Heart left ventricle (tissue), 16 donors: ENCODE results near the gene MAP2K4. TPM values are rescaled to one million over a fixed set of nuclear protein-coding genes. Genes with fewer than 3 reads are reported as not detected.

Experiments used
- ATAC-seq, 4 donors: fragments of 200-7000 bp; cut with Tn5 transposase; one replicate each; pipeline ENCODE4 v1.9.1; 2020 to 2022; ENCODE audit warnings: moderate library complexity in 4 of 4, mild to moderate bottlenecking in 3 of 4, moderate number of reproducible peaks in 1 of 4
- DNase-seq, 5 donors: peaks; one replicate each; pipeline ENCODE4 v3.0.0-alpha.2; 2020
- H3K27ac ChIP-seq, 12 donors: fragments of 200-600 bp; sonication (generic) in 4 of 12; one replicate each; pipeline versions ENCODE4 v1.5.0 to v1.8.0; 2016 to 2022; ENCODE audit warnings: mild to moderate bottlenecking in 2 of 12
- H3K27me3 ChIP-seq, 9 donors: fragments of 200-600 bp; sonication (generic) in 2 of 9; one replicate each; pipeline versions ENCODE4 v1.5.1 to v1.8.0; 2016 to 2022; ENCODE audit warnings: mild to moderate bottlenecking in 3 of 9
- H3K36me3 ChIP-seq, 9 donors: fragments of 200-600 bp; sonication (generic) in 2 of 9; one replicate each; pipeline versions ENCODE4 v1.5.0 to v1.8.0; 2018 to 2022; ENCODE audit warnings: mild to moderate bottlenecking in 2 of 9
- H3K4me1 ChIP-seq, 12 donors: fragments of 200-600 bp; sonication (generic) in 4 of 12; one replicate each; pipeline versions ENCODE4 v1.5.0 to v1.8.0; 2016 to 2022; ENCODE audit warnings: mild to moderate bottlenecking in 3 of 12
- H3K4me3 ChIP-seq, 12 donors: fragments of 200-600 bp; sonication (generic) in 4 of 12; one replicate each; pipeline versions ENCODE4 v1.5.0 to v1.8.0; 2017 to 2022; ENCODE audit warnings: mild to moderate bottlenecking in 9 of 12, moderate library complexity in 4 of 12
- H3K9me3 ChIP-seq, 12 donors: fragments of 200-600 bp; sonication (generic) in 4 of 12; one replicate each; pipeline versions ENCODE4 v1.5.0 to v1.8.0; 2016 to 2022; ENCODE audit warnings: mild to moderate bottlenecking in 1 of 12
- POLR2A ChIP-seq, 2 donors: fragments of 450-650 bp; IDR thresholded peaks; one replicate each; pipeline ENCODE4 v1.6.1; 2017; ENCODE audit warnings: antibody characterized with exemption in 2 of 2, mild to moderate bottlenecking in 2 of 2, moderate library complexity in 2 of 2
- WGBS, 4 donors: extraction: QIAGEN DNeasy Blood & Tissue Kit in 2 of 4; methylation state at CpG; one replicate each; pipeline versions ENCODE4 v1.1.5 to v1.1.7; 2013 to 2018; 5-methylcytosine and 5-hydroxymethylcytosine counted together
- intact Hi-C, 10 donors: fragments of 100-400 bp; cut with DNase I; formaldehyde crosslinking; loops; one replicate each; pipeline versions ENCODE4 v1.11.1 to v1.14.2; 2022
- polyA plus RNA-seq, 2 donors: library from polyadenylated mRNA; stranded (reverse); fragments of 200-250 nt; gene quantifications; one replicate each; pipeline ENCODE4 v1.2.3, GENCODE V29; 2013
- total RNA-seq, 9 donors: library from RNA; depleted of rRNA in 2 of 9; stranded (reverse); fragments of >200 nt in 2 of 9; fragmentation: NEBNext Ultra II Directional in 3 of 9; extraction: Animal tissue kit (Norgen Biotek cat#: 25700) in 3 of 9; gene quantifications; one replicate each; pipeline versions ENCODE4 v1.1.0 to v1.2.4, GENCODE V29; 2016 to 2023
- TF ChIP-seq, protein P1 (sequence below), 12 donors: fragments of 200-600 bp; sonication (generic) in 4 of 12; IDR thresholded peaks; one replicate each; pipeline versions ENCODE4 v1.5.0 to v1.8.0; 2018 to 2022; ENCODE audit warnings: antibody characterized with exemption in 12 of 12, mild to moderate bottlenecking in 5 of 12
- donor health status: ischemic (EF 13 %, LVEDD 7.1; RV severe dilation, severe dysfunction).
- donor health status: healthy with polysubstance abuse.
- donor health status: DM: no; HTN: yes; CAD: no.
- donor health status: DM: no; HTN: no; CAD: no.
- donor health status: ischemic (EF 25% LVEDD 6.9; RV normal size, moderate dysfunction).
- donor health status: ischemic (EF 25% LVEDD 5.7; RV mildly dilated, moderate dysfunction).
- donor health status: healthy.
- donor health status: DM: yes; HTN: yes; CAD: no.
- donor health status: ischemic (EF 35%, LVEDD 5.7; RV mildly dilated, moderate dysfunction).
- donor health status: nonischemic (EF 11% LVEDD 7.7; RV severe dilation, severe dysfunction).
- donor health status: DM: yes; HTN: yes; CAD: no.
- donor health status: PGD.
- donor health status: ischemic (EF 29% LVEDD 5.4; RV normal size, mild dysfunction).
- donor health status: nonischemic (EF 23%, LVEDD 6.1; RV moderate dilation, normal function).

MAP2K4 gene
- total and polyA plus RNA-seq, 11 donors, result 7.9 to 37.5 (median 32.5) TPM

DNA sequence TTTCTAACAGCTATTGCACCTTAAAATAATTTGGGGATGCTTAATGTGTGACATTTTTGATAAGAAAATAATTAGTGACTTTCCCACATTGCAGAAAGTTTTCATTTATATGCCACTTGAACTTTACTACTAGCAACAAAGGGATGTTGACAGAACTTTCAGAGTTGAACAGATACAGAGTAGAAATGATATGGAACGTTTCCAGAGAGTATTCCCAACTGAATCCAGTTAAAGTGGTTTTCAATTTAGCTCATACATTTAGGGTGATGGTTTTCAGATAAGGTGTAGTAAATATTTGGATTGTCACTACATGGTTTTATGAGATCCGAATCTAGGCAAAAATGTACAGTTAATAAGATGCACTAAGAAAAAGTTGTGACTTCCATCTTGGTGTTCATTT, 17.3 kb downstream of the MAP2K4 start:
- intact Hi-C loops, result loop anchor here in 1 of 10 donors (10.0 kb wide), 1 partner anchor 77 kb away; no protein-coding TSS in a partner anchor
- H3K27ac ChIP-seq, result no peak overlapping the region
- H3K4me1 ChIP-seq, result peaks cover 0 to 35% (median 7%) of the 10 kb centered on the region in 12 donors
- TF ChIP-seq, protein P1, sequence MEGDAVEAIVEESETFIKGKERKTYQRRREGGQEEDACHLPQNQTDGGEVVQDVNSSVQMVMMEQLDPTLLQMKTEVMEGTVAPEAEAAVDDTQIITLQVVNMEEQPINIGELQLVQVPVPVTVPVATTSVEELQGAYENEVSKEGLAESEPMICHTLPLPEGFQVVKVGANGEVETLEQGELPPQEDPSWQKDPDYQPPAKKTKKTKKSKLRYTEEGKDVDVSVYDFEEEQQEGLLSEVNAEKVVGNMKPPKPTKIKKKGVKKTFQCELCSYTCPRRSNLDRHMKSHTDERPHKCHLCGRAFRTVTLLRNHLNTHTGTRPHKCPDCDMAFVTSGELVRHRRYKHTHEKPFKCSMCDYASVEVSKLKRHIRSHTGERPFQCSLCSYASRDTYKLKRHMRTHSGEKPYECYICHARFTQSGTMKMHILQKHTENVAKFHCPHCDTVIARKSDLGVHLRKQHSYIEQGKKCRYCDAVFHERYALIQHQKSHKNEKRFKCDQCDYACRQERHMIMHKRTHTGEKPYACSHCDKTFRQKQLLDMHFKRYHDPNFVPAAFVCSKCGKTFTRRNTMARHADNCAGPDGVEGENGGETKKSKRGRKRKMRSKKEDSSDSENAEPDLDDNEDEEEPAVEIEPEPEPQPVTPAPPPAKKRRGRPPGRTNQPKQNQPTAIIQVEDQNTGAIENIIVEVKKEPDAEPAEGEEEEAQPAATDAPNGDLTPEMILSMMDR (IDR thresholded peaks at IDR 0.05), result no peak
- TF ChIP-seq POLR2A (IDR thresholded peaks at IDR 0.05), result no peak
- no peaks in the 10 kb centered on the region for H3K9me3 ChIP-seq
- no peaks in the 10 kb centered on the region for H3K27me3 ChIP-seq
- no peak for ATAC-seq
- no peak for DNase-seq
- H3K36me3 ChIP-seq, result peaks cover 0 to 8% (median 0%) of the 10 kb centered on the region in 9 donors
- 28 to 40% (median 32%) methylated on average over 2 of the region's 2 CpGs for WGBS, 4 donors
- no peak overlapping the region for H3K4me3 ChIP-seq

DNA sequence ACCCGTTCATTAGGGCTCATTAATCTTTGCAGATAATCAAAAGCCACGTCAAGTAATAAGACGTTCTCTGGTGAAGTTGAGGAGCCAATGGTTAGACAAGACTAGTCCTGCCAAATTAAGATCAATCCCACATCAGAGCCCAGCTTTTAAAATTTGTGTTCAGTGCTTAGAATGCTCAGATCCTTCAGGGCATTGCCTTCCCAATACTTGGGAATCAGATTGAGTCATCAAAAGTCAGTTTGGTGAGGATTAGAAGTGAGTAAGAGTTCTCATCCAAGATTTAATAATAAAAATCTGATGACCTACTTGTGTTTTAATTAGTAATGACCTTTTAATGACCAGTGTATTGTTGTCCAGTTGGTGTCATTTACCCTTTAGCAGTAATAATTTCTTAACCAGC, 19.8 kb downstream of the MAP2K4 start:
- Histone ChIP-seq H3K4me1 (peaks cover 4 to 42% (median 8%) of the 10 kb centered on the region in 12 donors), H3K27ac (no peak overlapping the region), H3K9me3 (no peaks in the 10 kb centered on the region), H3K4me3 (no peak overlapping the region), H3K27me3 (no peaks in the 10 kb centered on the region), H3K36me3 (no peaks in the 10 kb centered on the region)
- 66 to 70% (median 68%) methylated on average over 3 of the region's 3 CpGs for WGBS, 4 donors
- ATAC-seq (no peak), DNase-seq (no peak)
- TF ChIP-seq POLR2A (IDR thresholded peaks at IDR 0.05), result no peak
- TF ChIP-seq, protein P1 (IDR thresholded peaks at IDR 0.05), result no peak
- intact Hi-C loops, result no loop called here

DNA sequence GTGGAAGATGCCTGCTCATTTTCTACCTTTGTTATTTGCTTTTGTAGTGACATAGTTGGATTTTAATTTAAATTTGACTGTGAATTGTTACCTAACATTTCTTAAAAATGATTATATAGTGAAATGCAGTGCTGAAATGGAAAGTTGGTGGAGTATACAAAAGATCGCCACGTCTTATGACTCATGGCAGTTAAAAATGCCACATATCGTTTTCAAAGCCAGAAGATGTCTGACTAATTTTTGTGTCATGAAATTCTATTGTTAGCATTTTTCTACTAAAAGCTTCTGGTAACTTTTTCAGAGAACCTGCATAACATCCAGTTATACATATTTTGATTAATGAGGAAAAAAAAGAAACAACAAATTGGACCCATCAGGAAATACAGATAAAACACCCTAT, 20.6 kb downstream of the MAP2K4 start:
- WGBS, 4 donors, result 74 to 82% (median 77%) methylated on average over 3 of the region's 3 CpGs

DNA sequence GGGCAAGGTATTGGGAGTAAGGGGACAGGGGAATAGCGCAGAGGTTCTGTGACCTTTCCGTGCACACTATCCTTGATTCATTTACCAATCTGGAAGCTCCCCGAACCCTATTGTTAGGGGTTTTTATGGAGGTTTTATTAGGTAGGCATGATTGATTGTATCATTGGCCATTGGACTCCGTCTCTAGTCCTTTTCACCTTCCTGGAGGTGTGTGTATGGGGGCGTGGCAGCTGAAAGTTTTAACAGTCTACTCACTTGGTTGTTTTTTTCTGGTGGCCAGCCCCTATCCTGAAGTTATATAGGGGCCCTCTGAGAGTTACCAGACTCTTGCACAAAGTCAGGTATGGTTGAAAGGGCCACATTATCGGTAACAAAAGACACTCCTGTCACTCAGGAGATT, 23.0 kb downstream of the MAP2K4 start:
- Histone ChIP-seq H3K4me3 (no peak overlapping the region), H3K27ac (no peak overlapping the region), H3K9me3 (no peaks in the 10 kb centered on the region), H3K36me3 (no peaks in the 10 kb centered on the region), H3K4me1 (peaks cover 0 to 53% (median 16%) of the 10 kb centered on the region in 12 donors), H3K27me3 (no peaks in the 10 kb centered on the region)
- TF ChIP-seq, protein P1 (IDR thresholded peaks at IDR 0.05), result no peak
- TF ChIP-seq POLR2A (IDR thresholded peaks at IDR 0.05), result no peak
- DNase-seq (no peak), ATAC-seq (no peak)
- WGBS, 4 donors, result 95 to 98% (median 98%) methylated on average over 6 of the region's 6 CpGs
- intact Hi-C loops, result no loop called here

More for the DNA sequence above, 20.6 kb downstream of the MAP2K4 start:
- Histone ChIP-seq H3K9me3 (no peaks in the 10 kb centered on the region), H3K27me3 (no peaks in the 10 kb centered on the region), H3K36me3 (no peaks in the 10 kb centered on the region), H3K4me3 (no peak overlapping the region), H3K27ac (no peak overlapping the region), H3K4me1 (peaks cover 4 to 44% (median 11%) of the 10 kb centered on the region in 12 donors)
- TF ChIP-seq POLR2A (IDR thresholded peaks at IDR 0.05), result no peak
- TF ChIP-seq, protein P1 (IDR thresholded peaks at IDR 0.05), result no peak
- intact Hi-C loops, result no loop called here
- no peak for DNase-seq
- ATAC-seq, result no peak
